ENCODE data around the gene KRTAP5-3.

DNA sequence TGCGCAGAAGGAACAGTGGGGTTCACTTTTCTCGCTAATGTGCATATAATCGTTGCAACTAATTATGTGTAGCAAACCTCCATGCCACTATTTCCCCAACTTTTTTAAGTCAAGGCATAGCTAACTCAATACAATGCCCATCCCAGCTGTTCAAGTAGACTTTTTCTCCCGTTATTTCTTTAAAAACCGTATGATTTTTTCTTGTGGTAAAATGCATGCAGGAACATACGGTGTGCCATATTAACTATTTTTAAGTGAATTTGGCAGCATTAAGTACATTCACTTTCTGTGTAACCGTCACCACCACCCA, 33.4 kb downstream of the KRTAP5-3 start:
- no peak for TF ChIP-seq YY1 (tag by site-specific recombination; IDR thresholded peaks at IDR 0.05)
- no peak for TF ChIP-seq ZNF121 (tag by site-specific recombination; IDR thresholded peaks at IDR 0.05)
- TF ChIP-seq ZNF501 (tag by site-specific recombination; IDR thresholded peaks at IDR 0.05), result no peak
- TF ChIP-seq, protein P1, sequence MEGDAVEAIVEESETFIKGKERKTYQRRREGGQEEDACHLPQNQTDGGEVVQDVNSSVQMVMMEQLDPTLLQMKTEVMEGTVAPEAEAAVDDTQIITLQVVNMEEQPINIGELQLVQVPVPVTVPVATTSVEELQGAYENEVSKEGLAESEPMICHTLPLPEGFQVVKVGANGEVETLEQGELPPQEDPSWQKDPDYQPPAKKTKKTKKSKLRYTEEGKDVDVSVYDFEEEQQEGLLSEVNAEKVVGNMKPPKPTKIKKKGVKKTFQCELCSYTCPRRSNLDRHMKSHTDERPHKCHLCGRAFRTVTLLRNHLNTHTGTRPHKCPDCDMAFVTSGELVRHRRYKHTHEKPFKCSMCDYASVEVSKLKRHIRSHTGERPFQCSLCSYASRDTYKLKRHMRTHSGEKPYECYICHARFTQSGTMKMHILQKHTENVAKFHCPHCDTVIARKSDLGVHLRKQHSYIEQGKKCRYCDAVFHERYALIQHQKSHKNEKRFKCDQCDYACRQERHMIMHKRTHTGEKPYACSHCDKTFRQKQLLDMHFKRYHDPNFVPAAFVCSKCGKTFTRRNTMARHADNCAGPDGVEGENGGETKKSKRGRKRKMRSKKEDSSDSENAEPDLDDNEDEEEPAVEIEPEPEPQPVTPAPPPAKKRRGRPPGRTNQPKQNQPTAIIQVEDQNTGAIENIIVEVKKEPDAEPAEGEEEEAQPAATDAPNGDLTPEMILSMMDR (tag by site-specific recombination; IDR thresholded peaks at IDR 0.05), result no peak
- TF ChIP-seq SETDB1 (IDR thresholded peaks at IDR 0.05; ENCODE audit: insufficient read length, low read length), result no peak
- TF ChIP-seq, protein P2, sequence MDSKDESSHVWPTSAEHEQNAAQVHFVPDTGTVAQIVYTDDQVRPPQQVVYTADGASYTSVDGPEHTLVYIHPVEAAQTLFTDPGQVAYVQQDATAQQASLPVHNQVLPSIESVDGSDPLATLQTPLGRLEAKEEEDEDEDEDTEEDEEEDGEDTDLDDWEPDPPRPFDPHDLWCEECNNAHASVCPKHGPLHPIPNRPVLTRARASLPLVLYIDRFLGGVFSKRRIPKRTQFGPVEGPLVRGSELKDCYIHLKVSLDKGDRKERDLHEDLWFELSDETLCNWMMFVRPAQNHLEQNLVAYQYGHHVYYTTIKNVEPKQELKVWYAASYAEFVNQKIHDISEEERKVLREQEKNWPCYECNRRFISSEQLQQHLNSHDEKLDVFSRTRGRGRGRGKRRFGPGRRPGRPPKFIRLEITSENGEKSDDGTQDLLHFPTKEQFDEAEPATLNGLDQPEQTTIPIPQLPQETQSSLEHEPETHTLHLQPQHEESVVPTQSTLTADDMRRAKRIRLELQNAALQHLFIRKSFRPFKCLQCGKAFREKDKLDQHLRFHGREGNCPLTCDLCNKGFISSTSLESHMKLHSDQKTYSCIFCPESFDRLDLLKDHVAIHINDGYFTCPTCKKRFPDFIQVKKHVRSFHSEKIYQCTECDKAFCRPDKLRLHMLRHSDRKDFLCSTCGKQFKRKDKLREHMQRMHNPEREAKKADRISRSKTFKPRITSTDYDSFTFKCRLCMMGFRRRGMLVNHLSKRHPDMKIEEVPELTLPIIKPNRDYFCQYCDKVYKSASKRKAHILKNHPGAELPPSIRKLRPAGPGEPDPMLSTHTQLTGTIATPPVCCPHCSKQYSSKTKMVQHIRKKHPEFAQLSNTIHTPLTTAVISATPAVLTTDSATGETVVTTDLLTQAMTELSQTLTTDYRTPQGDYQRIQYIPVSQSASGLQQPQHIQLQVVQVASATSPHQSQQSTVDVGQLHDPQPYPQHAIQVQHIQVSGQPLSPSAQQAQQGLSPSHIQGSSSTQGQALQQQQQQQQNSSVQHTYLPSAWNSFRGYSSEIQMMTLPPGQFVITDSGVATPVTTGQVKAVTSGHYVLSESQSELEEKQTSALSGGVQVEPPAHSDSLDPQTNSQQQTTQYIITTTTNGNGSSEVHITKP (tag by site-specific recombination; IDR thresholded peaks at IDR 0.05), result no peak
- no peak for TF ChIP-seq MZF1 (tag by site-specific recombination; IDR thresholded peaks at IDR 0.05; ENCODE audit: borderline replicate concordance)

Data from HEK293 (cell line).